GM13976 (cell line): ENCODE measurements around the gene EFNA1.

Source experiments
- DNase-seq: peaks from one replicate; pipeline ENCODE4 v3.0.0; 2012; ENCODE audit warnings: low spot score
- in situ Hi-C: fragments of 300-500 bp; cut with MboI; formaldehyde crosslinking; loops from one replicate; pipeline ENCODE4 v1.12.0; 2022; ENCODE audit warnings: low sequenced_read_pairs, mixed read lengths, inconsistent platforms; ENCODE audit not compliant: unreplicated experiment
- TF ChIP-seq, protein P1 (sequence below): IDR thresholded peaks from 2 replicates; pipeline ENCODE4 v1.5.1; 2012; ENCODE audit warnings: borderline replicate concordance, mild to moderate bottlenecking; ENCODE audit not compliant: insufficient read depth; ENCODE audit errors: extremely low read depth, missing control alignments, control extremely low read depth

EFNA1 gene

DNA sequence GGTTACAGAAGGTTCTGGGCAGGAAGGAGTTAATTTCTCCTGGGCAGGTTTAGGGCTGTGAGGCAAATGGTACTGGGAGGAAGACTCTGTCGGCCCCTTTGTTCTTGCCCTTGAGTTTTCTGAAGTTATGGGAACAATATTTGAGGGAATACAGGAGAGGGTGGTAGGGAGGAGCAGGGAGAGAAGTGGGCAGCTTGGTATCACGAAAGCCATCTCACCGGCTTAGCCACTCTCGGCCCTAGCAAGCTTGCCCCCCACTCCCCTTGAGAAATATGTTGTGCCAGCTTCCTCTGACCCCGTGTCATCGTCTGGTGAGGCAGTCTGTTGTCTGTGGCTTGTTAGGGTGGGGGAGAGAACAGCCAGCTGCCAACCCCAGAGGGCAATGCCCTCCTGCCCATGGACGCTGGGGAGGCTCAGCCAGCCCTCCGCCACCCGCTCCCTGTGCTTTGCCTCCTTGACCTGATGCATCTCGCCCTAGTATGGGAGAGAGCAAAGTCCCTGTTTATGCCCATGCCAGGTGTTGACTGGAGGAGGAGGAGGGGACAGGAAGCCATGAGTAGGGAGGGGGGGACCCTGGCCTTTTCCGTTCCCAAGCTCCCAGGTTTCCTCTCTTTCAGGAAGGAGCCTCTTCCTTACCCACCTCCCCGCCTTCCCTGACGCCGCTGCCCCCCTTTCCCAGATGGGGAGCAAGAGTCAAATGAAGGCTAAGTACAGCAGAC is 1.2 kb downstream of the EFNA1 start:
- no peak for DNase-seq
- in situ Hi-C loops, result no loop called here
- TF ChIP-seq, protein P1, sequence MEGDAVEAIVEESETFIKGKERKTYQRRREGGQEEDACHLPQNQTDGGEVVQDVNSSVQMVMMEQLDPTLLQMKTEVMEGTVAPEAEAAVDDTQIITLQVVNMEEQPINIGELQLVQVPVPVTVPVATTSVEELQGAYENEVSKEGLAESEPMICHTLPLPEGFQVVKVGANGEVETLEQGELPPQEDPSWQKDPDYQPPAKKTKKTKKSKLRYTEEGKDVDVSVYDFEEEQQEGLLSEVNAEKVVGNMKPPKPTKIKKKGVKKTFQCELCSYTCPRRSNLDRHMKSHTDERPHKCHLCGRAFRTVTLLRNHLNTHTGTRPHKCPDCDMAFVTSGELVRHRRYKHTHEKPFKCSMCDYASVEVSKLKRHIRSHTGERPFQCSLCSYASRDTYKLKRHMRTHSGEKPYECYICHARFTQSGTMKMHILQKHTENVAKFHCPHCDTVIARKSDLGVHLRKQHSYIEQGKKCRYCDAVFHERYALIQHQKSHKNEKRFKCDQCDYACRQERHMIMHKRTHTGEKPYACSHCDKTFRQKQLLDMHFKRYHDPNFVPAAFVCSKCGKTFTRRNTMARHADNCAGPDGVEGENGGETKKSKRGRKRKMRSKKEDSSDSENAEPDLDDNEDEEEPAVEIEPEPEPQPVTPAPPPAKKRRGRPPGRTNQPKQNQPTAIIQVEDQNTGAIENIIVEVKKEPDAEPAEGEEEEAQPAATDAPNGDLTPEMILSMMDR, result no peak

DNA sequence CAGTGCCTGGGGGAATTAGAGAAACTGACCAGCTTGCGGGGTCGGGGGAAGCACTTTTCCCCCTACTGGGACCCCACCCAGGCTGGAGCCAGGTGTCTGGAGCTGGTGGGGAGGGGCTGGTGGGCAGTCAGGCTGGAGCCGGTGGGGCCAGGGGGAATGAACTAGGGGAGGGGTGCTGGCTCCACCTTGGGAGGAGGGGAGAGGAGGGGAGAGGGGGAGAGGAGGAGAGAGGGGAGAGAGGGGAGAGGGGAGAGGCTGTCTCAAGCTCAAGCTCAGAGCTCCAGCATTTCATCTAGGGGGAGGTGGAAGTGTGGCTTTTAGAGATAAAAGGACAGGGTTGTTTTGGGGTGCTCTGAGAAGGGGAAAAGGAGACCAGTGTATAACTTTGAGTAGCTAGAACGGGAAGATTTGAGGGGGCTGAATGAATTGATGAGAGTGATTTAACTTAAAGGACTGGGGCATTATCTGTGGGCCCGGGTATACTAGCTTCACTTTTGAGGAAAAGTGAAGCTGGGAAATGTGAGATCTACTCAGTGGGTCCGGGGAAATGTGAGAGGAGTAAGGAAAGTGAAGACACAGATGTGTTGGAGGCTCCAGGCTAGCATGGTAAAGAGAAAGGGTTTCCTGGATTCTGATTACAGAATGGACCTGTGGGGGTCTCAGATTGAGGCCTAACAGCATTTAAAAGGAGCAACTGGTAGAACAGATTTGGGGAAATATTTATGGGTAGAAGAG is 2.8 kb downstream of the EFNA1 start:
- DNase-seq, result no peak
- in situ Hi-C loops, result no loop called here
- TF ChIP-seq, protein P1, result no peak

DNA sequence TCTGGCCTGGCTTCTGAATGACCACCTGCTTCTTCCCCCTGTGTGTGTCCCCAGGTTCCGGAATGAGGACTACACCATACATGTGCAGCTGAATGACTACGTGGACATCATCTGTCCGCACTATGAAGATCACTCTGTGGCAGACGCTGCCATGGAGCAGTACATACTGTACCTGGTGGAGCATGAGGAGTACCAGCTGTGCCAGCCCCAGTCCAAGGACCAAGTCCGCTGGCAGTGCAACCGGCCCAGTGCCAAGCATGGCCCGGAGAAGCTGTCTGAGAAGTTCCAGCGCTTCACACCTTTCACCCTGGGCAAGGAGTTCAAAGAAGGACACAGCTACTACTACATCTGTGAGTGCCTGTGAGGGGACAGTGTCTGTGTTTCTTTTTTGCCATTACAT is 3.6 kb downstream of the EFNA1 start:
- TF ChIP-seq, protein P1, result no peak
- in situ Hi-C loops, result no loop called here
- DNase-seq, result no peak

DNA sequence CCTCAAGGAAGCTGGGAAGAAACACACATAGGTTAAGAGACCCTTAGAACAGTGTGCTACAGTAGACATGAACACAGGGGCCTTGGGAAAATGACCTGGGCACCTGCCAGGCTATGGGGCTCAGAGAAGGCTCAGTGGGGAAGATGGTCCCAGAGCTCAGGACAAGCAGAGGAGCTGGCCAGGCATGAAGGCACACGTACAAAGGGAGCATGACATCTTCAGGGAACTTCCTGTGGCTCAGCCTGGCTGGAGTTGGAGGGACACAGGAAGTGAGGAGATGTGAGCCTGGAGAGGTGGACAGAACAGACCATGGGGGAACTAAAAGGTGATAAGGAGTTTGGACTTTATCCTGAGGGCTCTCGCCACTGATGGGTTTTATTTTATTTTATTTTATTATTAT is 4.2 kb downstream of the EFNA1 start:
- in situ Hi-C loops, result no loop called here
- TF ChIP-seq, protein P1, result no peak
- DNase-seq, result no peak

DNA sequence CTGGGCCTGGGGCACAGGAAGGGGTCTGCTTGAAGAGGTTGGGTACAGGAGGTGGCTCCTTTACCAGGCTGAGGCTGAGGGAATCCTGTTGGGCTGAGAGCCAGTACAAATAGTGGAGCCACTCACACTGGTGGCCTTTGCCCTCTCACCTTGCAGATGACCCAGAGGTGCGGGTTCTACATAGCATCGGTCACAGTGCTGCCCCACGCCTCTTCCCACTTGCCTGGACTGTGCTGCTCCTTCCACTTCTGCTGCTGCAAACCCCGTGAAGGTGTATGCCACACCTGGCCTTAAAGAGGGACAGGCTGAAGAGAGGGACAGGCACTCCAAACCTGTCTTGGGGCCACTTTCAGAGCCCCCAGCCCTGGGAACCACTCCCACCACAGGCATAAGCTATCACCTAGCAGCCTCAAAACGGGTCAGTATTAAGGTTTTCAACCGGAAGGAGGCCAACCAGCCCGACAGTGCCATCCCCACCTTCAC is 6.2 kb downstream of the EFNA1 start:
- in situ Hi-C loops, result no loop called here
- TF ChIP-seq, protein P1, result no peak
- no peak for DNase-seq

DNA sequence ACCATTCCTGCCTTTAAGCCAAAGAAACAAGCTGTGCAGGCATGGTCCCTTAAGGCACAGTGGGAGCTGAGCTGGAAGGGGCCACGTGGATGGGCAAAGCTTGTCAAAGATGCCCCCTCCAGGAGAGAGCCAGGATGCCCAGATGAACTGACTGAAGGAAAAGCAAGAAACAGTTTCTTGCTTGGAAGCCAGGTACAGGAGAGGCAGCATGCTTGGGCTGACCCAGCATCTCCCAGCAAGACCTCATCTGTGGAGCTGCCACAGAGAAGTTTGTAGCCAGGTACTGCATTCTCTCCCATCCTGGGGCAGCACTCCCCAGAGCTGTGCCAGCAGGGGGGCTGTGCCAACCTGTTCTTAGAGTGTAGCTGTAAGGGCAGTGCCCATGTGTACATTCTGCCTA is 6.6 kb downstream of the EFNA1 start:
- TF ChIP-seq, protein P1, result no peak
- in situ Hi-C loops, result no loop called here
- DNase-seq, result no peak
